ENCODE data around the gene TMEM190. TPM values are rescaled to one million over a fixed set of nuclear protein-coding genes. Genes with fewer than 3 reads are reported as not detected.

The TMEM190 gene
- total and polyA plus RNA-seq, 9 donors = 0.72 to 45.1 (median 2.5) TPM; not detected in 4

DNA sequence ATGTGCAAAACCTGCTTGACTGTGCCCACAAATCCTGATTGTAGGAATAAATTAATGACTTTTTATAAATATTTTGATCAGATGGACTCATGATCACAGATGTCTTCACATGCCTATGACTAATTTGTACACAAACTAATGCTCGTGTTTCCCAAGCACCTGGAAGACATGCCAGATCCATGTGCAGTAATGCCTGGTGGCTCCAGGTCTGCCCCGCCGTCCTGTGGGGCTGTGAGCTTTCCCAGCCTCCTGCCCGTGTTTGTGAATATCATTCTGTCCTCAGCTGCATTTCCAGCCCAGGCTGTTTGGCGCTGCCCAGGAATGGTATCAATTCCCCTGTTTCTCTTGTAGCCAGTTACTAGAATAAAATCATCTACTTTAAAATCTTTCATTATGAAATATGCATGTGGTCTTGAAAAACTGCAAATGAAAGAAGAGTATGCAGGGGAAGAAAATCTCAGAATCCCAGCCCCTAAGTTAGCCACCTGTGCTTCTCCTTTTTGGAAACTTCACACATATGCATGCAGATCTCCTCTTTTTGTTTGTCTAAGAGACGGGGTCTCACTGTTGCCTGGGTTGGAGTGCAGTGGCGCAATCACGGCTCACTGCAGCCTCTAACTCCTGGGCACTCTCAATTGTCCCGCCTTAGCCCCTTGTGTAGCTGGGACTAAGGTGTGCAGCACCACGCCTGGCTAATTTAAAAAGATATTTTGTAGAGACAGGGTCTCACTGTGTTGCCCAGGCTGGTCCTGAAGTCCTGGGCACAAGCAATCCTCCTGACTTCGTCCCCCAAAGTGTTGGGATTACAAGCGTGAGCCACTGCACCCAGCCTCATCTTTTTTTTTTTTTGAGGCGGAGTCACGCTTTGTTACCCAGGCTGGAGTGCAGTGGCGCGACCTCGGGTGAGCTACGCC, 15.3 kb downstream of the TMEM190 start:
- Histone ChIP-seq H3K4me1 (ENCODE audit: insufficient read depth) (peaks cover 14% of the 10 kb centered on the region), H3K4me3 (no peak overlapping the region), H3K27ac (no peak overlapping the region), H3K36me3 (no peaks in the 10 kb centered on the region), H3K9me3 (no peaks in the 10 kb centered on the region), H3K27me3 (no peaks in the 10 kb centered on the region)
- DNase-seq = no peak
- WGBS, 3 donors = 75 to 78% (median 76%) methylated on average over 18 of the region's 18 CpGs
- TF ChIP-seq EP300 (IDR thresholded peaks at IDR 0.05) (no peak), POLR2A (IDR thresholded peaks at IDR 0.05) (no peak)
- TF ChIP-seq, protein P1, sequence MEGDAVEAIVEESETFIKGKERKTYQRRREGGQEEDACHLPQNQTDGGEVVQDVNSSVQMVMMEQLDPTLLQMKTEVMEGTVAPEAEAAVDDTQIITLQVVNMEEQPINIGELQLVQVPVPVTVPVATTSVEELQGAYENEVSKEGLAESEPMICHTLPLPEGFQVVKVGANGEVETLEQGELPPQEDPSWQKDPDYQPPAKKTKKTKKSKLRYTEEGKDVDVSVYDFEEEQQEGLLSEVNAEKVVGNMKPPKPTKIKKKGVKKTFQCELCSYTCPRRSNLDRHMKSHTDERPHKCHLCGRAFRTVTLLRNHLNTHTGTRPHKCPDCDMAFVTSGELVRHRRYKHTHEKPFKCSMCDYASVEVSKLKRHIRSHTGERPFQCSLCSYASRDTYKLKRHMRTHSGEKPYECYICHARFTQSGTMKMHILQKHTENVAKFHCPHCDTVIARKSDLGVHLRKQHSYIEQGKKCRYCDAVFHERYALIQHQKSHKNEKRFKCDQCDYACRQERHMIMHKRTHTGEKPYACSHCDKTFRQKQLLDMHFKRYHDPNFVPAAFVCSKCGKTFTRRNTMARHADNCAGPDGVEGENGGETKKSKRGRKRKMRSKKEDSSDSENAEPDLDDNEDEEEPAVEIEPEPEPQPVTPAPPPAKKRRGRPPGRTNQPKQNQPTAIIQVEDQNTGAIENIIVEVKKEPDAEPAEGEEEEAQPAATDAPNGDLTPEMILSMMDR (IDR thresholded peaks at IDR 0.05) = no peak
- intact Hi-C loops (cut with DNase I) = no loop called here

DNA sequence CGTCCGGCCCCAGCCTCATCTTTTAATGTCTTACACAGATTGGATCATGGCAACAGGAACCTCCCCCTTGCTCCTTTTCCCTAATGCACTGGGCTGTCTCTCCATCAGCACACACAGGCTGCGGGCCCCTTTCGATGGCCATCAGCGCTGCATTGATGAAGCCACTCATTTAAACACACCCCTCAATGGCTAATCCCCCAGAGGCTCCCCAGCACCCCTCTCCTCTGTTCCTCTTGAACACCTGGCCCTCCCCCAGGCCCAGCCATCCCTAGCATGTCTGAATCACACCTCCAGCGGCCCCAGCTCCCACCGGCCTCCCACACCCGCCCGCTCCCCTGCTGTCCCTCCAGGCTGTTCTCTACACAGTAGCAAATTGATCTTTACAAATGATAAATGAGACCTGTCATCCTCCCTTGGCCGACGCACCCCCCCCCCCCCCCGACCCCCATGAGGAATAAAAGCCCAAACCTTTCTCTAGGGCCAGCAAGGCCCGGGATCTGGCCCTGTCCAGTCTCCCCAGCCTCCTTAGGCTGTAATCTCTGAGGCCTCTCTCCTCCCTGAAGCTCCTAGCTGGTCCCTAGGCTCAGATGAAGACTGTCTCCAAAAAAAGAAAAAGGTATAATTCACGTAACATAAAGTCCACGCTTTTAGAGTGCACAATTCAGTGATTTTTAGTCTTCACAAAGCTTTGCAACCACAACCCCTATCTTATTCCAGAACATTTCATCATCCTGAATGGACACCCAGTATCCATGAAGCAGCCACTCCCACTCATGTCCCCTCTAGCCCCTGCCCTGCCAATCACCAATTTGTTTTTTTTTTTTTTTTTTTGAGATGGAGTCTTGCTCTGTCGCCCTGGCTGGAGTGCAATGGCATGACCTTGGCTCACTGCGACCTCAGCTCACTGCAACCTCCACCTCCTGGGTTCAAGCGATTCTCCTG, 16.5 kb downstream of the TMEM190 start:
- H3K4me1 ChIP-seq (ENCODE audit: insufficient read depth) = peaks cover 3% of the 10 kb centered on the region
- no peak overlapping the region for H3K27ac ChIP-seq
- intact Hi-C loops (cut with DNase I) = no loop called here
- no peak for TF ChIP-seq EP300 (IDR thresholded peaks at IDR 0.05)
- TF ChIP-seq, protein P1 (IDR thresholded peaks at IDR 0.05) = no peak
- TF ChIP-seq POLR2A (IDR thresholded peaks at IDR 0.05) = no peak
- DNase-seq = no peak
- H3K36me3 ChIP-seq = no peaks in the 10 kb centered on the region
- H3K27me3 ChIP-seq = no peaks in the 10 kb centered on the region
- 61 to 68% (median 67%) methylated on average over 18 of the region's 18 CpGs for WGBS, 3 donors
- no peaks in the 10 kb centered on the region for H3K9me3 ChIP-seq
- no peak overlapping the region for H3K4me3 ChIP-seq

DNA sequence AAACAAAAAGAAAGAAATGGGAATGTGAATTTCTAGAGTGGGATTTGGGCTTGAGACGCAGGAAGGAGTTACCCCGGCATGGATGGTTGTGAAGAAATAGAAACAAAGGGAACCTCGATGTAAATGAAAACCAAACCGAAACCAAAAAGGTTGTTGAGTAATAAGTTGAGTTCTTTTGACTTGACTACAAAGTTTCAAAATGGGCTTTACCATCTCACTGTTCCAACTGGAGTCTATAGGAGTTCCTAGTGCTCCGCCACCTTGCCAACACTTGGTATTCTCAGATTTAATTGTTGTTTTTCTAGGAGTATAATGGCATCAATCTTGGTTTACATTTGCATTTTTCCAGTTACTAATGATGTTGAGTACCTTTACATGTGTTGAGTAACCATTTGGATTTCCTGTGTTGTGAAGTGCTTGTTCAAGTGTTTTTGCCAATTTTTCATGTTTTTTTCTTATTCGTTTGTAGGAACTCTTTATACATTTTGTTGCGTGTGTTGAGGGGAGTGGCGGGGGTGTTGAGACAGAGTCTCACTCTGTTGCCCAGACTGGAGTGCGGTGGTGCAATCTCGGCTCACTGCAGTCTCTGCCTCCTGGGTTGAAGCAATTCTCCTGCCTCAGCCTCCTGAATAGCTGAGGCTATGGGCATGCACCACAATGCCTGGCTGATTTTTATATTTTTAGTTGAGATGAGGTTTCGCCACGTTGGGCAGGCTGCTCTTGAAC, 21.7 kb downstream of the TMEM190 start:
- WGBS, 3 donors = 77 to 89% (median 88%) methylated on average over 12 of the region's 12 CpGs
- no peak for TF ChIP-seq POLR2A (IDR thresholded peaks at IDR 0.05)
- TF ChIP-seq EP300 (IDR thresholded peaks at IDR 0.05) = no peak
- TF ChIP-seq, protein P1 (IDR thresholded peaks at IDR 0.05) = no peak
- H3K27ac ChIP-seq = no peak overlapping the region
- H3K27me3 ChIP-seq = no peaks in the 10 kb centered on the region
- H3K4me1 ChIP-seq (ENCODE audit: insufficient read depth) = no peaks in the 10 kb centered on the region
- no peak for DNase-seq
- no peaks in the 10 kb centered on the region for H3K36me3 ChIP-seq
- intact Hi-C loops (cut with DNase I) = no loop called here
- no peaks in the 10 kb centered on the region for H3K9me3 ChIP-seq
- no peak overlapping the region for H3K4me3 ChIP-seq
